Neural cell (in vitro differentiated cells): Measurements from ENCODE around the gene MFN1.

Experiments used
- RAD21 ChIP-seq: fragments of 450-650 bp; conservative IDR thresholded peaks from 2 replicates; pipeline ENCODE4 v1.6.1; 2014; ENCODE audit warnings: antibody characterized with exemption, mild to moderate bottlenecking, moderate library complexity
- TF ChIP-seq, protein P1 (sequence below): IDR thresholded peaks from 2 replicates; pipeline ENCODE4 v1.6.1; 2012; ENCODE audit warnings: borderline replicate concordance

DNA sequence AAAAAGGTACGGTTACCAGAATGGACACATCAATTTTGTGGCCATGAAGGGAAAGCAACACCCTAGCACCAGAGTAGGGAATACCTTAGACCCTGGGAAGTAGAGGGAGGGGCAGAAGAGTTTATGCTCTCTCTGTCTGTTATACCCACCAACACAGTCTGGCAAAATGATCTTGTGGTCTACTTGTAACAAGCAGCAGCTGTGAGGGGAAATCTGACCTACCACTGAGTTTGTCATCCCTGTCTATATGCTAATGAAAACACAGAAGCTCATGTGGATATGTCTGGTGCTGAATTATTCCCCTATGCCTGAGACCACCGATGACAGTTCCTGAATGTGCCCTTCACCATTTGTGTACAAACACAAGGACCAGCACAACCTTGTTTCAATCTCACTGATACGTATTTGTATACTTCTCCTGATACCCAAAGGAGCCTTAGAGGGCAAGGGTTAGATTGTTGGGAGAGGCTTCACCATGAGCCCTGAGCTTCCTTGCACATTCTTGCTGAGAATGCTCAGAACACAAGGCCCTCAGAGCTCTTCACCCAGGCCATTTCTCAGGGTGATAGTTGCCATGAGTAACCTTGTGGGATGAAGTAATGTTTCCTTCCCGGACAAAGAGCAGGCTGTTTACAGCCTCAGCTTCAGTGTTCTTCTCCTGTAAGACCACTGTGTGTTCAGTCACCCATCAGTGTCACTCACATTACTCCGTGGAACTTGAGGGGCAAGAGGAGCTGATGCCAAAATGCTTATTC lies 49.4 kb upstream of the MFN1 start:
- TF ChIP-seq, protein P1, sequence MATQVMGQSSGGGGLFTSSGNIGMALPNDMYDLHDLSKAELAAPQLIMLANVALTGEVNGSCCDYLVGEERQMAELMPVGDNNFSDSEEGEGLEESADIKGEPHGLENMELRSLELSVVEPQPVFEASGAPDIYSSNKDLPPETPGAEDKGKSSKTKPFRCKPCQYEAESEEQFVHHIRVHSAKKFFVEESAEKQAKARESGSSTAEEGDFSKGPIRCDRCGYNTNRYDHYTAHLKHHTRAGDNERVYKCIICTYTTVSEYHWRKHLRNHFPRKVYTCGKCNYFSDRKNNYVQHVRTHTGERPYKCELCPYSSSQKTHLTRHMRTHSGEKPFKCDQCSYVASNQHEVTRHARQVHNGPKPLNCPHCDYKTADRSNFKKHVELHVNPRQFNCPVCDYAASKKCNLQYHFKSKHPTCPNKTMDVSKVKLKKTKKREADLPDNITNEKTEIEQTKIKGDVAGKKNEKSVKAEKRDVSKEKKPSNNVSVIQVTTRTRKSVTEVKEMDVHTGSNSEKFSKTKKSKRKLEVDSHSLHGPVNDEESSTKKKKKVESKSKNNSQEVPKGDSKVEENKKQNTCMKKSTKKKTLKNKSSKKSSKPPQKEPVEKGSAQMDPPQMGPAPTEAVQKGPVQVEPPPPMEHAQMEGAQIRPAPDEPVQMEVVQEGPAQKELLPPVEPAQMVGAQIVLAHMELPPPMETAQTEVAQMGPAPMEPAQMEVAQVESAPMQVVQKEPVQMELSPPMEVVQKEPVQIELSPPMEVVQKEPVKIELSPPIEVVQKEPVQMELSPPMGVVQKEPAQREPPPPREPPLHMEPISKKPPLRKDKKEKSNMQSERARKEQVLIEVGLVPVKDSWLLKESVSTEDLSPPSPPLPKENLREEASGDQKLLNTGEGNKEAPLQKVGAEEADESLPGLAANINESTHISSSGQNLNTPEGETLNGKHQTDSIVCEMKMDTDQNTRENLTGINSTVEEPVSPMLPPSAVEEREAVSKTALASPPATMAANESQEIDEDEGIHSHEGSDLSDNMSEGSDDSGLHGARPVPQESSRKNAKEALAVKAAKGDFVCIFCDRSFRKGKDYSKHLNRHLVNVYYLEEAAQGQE = no peak
- no peak for TF ChIP-seq RAD21
